ENCODE measurements around the gene PHB1.

- TF ChIP-seq CTCF (conservative IDR thresholded peaks at IDR 0.05; ENCODE audit: low read depth in 2 of 2), result peak; percentile 8 to 52; a peak in 2 of 4 replicates
- no peak for TF ChIP-seq POLR2AphosphoS5 (IDR thresholded peaks at IDR 0.05; ENCODE audit: low read depth)
- TF ChIP-seq ZNF462 (CRISPR knock-in tag; IDR thresholded peaks at IDR 0.05), result no peak
Measured at GRCh38 chr17:49438436-49439278, 24.0 kb upstream of the PHB1 start.

Measured in GM23338 (cell line).